HCT116 (cell line): ENCODE results near the gene GGNBP2.

Experiments used
- ATF3 ChIP-seq: IDR thresholded peaks from 2 replicates; pipeline ENCODE4 v1.6.1; 2012
- CEBPB ChIP-seq: IDR thresholded peaks from 2 replicates; pipeline ENCODE4 v1.6.1; 2012; ENCODE audit warnings: low read depth
- CTCF ChIP-seq, 3 experiments: fragments of 200-600 bp in 1 of 3; sonication (generic) in 1 of 3; IDR thresholded peaks in 2 of 3; conservative IDR thresholded peaks in 1 of 3; 2 replicates each; pipeline ENCODE4 v1.5.1; 2012 to 2017; ENCODE audit warnings: low read depth in 2 of 3, low read length in 2 of 3, antibody characterized with exemption in 1 of 3, borderline replicate concordance in 1 of 3, control low read depth in 1 of 3, mild to moderate bottlenecking in 1 of 3, mixed read lengths in 1 of 3, mixed run types in 1 of 3, moderate library complexity in 1 of 3; ENCODE audit not compliant: insufficient read depth in 1 of 3
- EGR1 ChIP-seq: IDR thresholded peaks from 2 replicates; pipeline ENCODE4 v1.6.1; 2012; ENCODE audit warnings: low read depth
- EZH2 ChIP-seq: fragments of 200-600 bp; sonication (generic); IDR thresholded peaks from 2 replicates; pipeline ENCODE4 v1.6.1; 2017; ENCODE audit warnings: antibody characterized with exemption, mixed run types
- POLR2A ChIP-seq: IDR thresholded peaks from 2 replicates; pipeline ENCODE4 v1.7.0; 2011; ENCODE audit warnings: borderline replicate concordance; ENCODE audit not compliant: insufficient read depth, insufficient read length; ENCODE audit errors: extremely low read depth
- POLR2AphosphoS5 ChIP-seq: IDR thresholded peaks from 2 replicates; pipeline ENCODE4 v1.6.1; 2011; ENCODE audit warnings: mild to moderate bottlenecking, low read depth, low read length, moderate library complexity
- RAD21 ChIP-seq: IDR thresholded peaks from 2 replicates; pipeline ENCODE4 v1.6.1; 2012; ENCODE audit warnings: low read depth, mild to moderate bottlenecking

- TF ChIP-seq ATF3 (no peak), EZH2 (no peak), CTCF (IDR thresholded peaks at IDR 0.05 in 2 of 3, conservative IDR thresholded peaks at IDR 0.05 in 1 of 3; ENCODE audit: borderline replicate concordance in 1 of 3, insufficient read depth in 1 of 3, low read depth in 2 of 3, low read length in 2 of 3) (peak; percentile 92 to 98 (median 98)), CEBPB (no peak), POLR2A (no peak), POLR2AphosphoS5 (no peak), EGR1 (no peak), RAD21 (peak; percentile 98)
Observed at GRCh38 chr17:36629252-36629847, 84.6 kb downstream of the GGNBP2 start.
